H1 (cell line): ENCODE measurements around the gene MOB1B. TPM values are rescaled to one million over a fixed set of nuclear protein-coding genes. Genes with fewer than 3 reads are reported as not detected.

Experiments
- CTCF ChIA-PET: fragments of 300-600 bp; sonication (Branson Sonifier 250); formaldehyde crosslinking; loops from one replicate; lab custom pipeline; 2021; ENCODE audit not compliant: partially characterized antibody; lab: Charles Lee
- POLR2A ChIA-PET: fragments of 300-600 bp; sonication (Branson Sonifier 250); formaldehyde crosslinking; loops from one replicate; lab custom pipeline; 2021; ENCODE audit warnings: inconsistent platforms; ENCODE audit not compliant: partially characterized antibody; lab: Charles Lee
- DNase-seq, 2 experiments: peaks; one replicate each; pipeline versions ENCODE4 v3.0.0 to v3.0.0-alpha.2; 2010 to 2022; ENCODE audit warnings: low spot score in 2 of 2, low read depth in 1 of 2, mixed read lengths in 1 of 2
- FAIRE-seq: peaks from 2 replicates; lab custom pipeline; 2011; peaks lifted over from hg19 to GRCh38; lab: Jason Lieb, UNC
- H2AFZ ChIP-seq: 2 replicates; pipeline ENCODE4 v1.8.1; 2012; ENCODE audit warnings: low read length, inconsistent platforms
- H2AK5ac ChIP-seq: 2 replicates; pipeline ENCODE4 v1.6.1; 2013; ENCODE audit warnings: low read depth, low read length
- H2BK120ac ChIP-seq: replicated peaks from 2 replicates; pipeline ENCODE3; 2013; ENCODE audit warnings: low read depth, low read length, inconsistent platforms
- H2BK12ac ChIP-seq: 2 replicates; pipeline ENCODE4 v1.6.1; 2013; ENCODE audit warnings: low read depth, low read length
- H2BK15ac ChIP-seq: 2 replicates; pipeline ENCODE4 v1.6.1; 2013; ENCODE audit warnings: low read length
- H2BK20ac ChIP-seq: 2 replicates; pipeline ENCODE4 v1.6.1; 2013; ENCODE audit warnings: low read length
- H2BK5ac ChIP-seq: 2 replicates; pipeline ENCODE4 v1.6.1; 2013; ENCODE audit warnings: low read depth, low read length
- H3K14ac ChIP-seq: 2 replicates; pipeline ENCODE4 v1.6.1; 2013; ENCODE audit warnings: inconsistent platforms; ENCODE audit not compliant: insufficient read length
- H3K18ac ChIP-seq: 2 replicates; pipeline ENCODE4 v1.6.1; 2013; ENCODE audit warnings: low read length; ENCODE audit errors: extremely low read depth
- H3K23ac ChIP-seq: 2 replicates; pipeline ENCODE4 v1.6.1; 2013; ENCODE audit warnings: inconsistent platforms; ENCODE audit not compliant: insufficient read length
- H3K23me2 ChIP-seq: 2 replicates; pipeline ENCODE4 v1.6.1; 2013; ENCODE audit warnings: low read depth, low read length
- H3K27ac ChIP-seq: 2 replicates; pipeline ENCODE4 v1.6.1; 2011; ENCODE audit warnings: low read depth, low read length, inconsistent platforms
- H3K27me3 ChIP-seq, 4 experiments: replicated peaks in 1 of 4; 1 replicate in 1 of 4; 2 replicates in 3 of 4; pipeline versions ENCODE4 v1.6.1 to v1.8.1; 2011 to 2013; ENCODE audit warnings: low read length in 3 of 4, mild to moderate bottlenecking in 3 of 4, inconsistent platforms in 2 of 4, mixed read lengths in 2 of 4, moderate library complexity in 1 of 4; ENCODE audit not compliant: control insufficient read depth in 3 of 4, insufficient read depth in 3 of 4; ENCODE audit errors: extremely low read depth in 1 of 4
- H3K36me3 ChIP-seq, 4 experiments: 2 replicates each; pipeline versions ENCODE4 v1.6.1 to v1.8.1; 2011 to 2013; ENCODE audit warnings: mild to moderate bottlenecking in 4 of 4, low read length in 3 of 4, moderate library complexity in 2 of 4, control low read depth in 1 of 4, inconsistent platforms in 1 of 4; ENCODE audit not compliant: insufficient read depth in 4 of 4, control insufficient read depth in 2 of 4
- H3K4ac ChIP-seq: replicated peaks from 2 replicates; pipeline ENCODE3; 2013; ENCODE audit warnings: low read length, low read depth, mixed read lengths, inconsistent platforms; ENCODE audit not compliant: insufficient read length
- H3K4me1 ChIP-seq, 4 experiments: replicated peaks in 1 of 4; 1 replicate in 1 of 4; 2 replicates in 3 of 4; pipeline versions ENCODE4 v1.6.1 to v1.8.1; 2011 to 2013; ENCODE audit warnings: low read length in 3 of 4, inconsistent platforms in 2 of 4, mixed read lengths in 1 of 4; ENCODE audit not compliant: insufficient read depth in 4 of 4, control insufficient read depth in 3 of 4
- H3K4me2 ChIP-seq, 2 experiments: 2 replicates each; pipeline versions ENCODE4 v1.6.1 to v1.8.1; 2011 to 2013; ENCODE audit warnings: low read depth in 2 of 2, low read length in 2 of 2, control low read depth in 1 of 2, inconsistent platforms in 1 of 2, mild to moderate bottlenecking in 1 of 2; ENCODE audit not compliant: insufficient read depth in 1 of 2
- H3K4me3 ChIP-seq, 4 experiments: fragments of 200-600, 300-600 bp in 1 of 4; sonication (generic), shearing (Covaris generic), sonication (Bioruptor Twin) in 1 of 4; 2 replicates each; pipeline versions ENCODE4 v1.5.1 to v1.8.1; 2011 to 2016; ENCODE audit warnings: low read length in 4 of 4, low read depth in 3 of 4, control low read depth in 2 of 4, inconsistent platforms in 2 of 4, mild to moderate bottlenecking in 2 of 4, mixed read lengths in 1 of 4, moderate library complexity in 1 of 4; ENCODE audit not compliant: insufficient read depth in 2 of 4; ENCODE audit errors: extremely low read depth in 1 of 4
- H3K56ac ChIP-seq: replicated peaks from 2 replicates; pipeline ENCODE3; 2013; ENCODE audit warnings: low read depth, mild to moderate bottlenecking, mixed read lengths, low read length, inconsistent platforms; ENCODE audit not compliant: insufficient read length
- H3K79me1 ChIP-seq: 2 replicates; pipeline ENCODE4 v1.6.1; 2013; ENCODE audit warnings: low read depth, low read length, control low read depth
- H3K79me2 ChIP-seq, 2 experiments: 2 replicates each; pipeline versions ENCODE4 v1.6.1 to v1.8.1; 2012 to 2013; ENCODE audit warnings: low read length in 2 of 2, mild to moderate bottlenecking in 2 of 2, inconsistent platforms in 1 of 2; ENCODE audit not compliant: insufficient read depth in 2 of 2, control insufficient read depth in 1 of 2
- H3K9ac ChIP-seq, 4 experiments: replicated peaks in 1 of 4; 1 replicate in 1 of 4; 2 replicates in 3 of 4; pipeline versions ENCODE4 v1.6.1 to v1.8.1; 2011 to 2013; ENCODE audit warnings: low read depth in 3 of 4, low read length in 3 of 4, control low read depth in 2 of 4, mild to moderate bottlenecking in 2 of 4, moderate library complexity in 2 of 4, inconsistent platforms in 1 of 4; ENCODE audit errors: extremely low read depth in 1 of 4
- H3K9me3 ChIP-seq, 2 experiments: 2 replicates each; pipeline versions ENCODE4 v1.6.1 to v1.8.1; 2012 to 2013; ENCODE audit warnings: mild to moderate bottlenecking in 2 of 2, moderate library complexity in 2 of 2, control low read depth in 1 of 2, inconsistent platforms in 1 of 2, low read depth in 1 of 2, low read length in 1 of 2, mixed read lengths in 1 of 2; ENCODE audit not compliant: insufficient read depth in 2 of 2
- H4K20me1 ChIP-seq, 2 experiments: replicated peaks in 1 of 2; 2 replicates each; pipeline versions ENCODE3 to v1.8.1; 2011 to 2013; ENCODE audit warnings: inconsistent platforms in 2 of 2, low read length in 2 of 2, mild to moderate bottlenecking in 1 of 2; ENCODE audit not compliant: insufficient read depth in 2 of 2, control insufficient read depth in 1 of 2
- H4K5ac ChIP-seq: 2 replicates; pipeline ENCODE4 v1.6.1; 2013; ENCODE audit warnings: low read length, low read depth, mixed read lengths, inconsistent platforms; ENCODE audit not compliant: insufficient read length
- H4K8ac ChIP-seq: 2 replicates; pipeline ENCODE4 v1.8.0; 2013; ENCODE audit warnings: mild to moderate bottlenecking, moderate library complexity, low read length, inconsistent platforms; ENCODE audit not compliant: insufficient read depth; ENCODE audit errors: extremely low read depth
- H4K91ac ChIP-seq: replicated peaks from 2 replicates; pipeline ENCODE3; 2013; ENCODE audit warnings: low read length, mixed read lengths, inconsistent platforms; ENCODE audit not compliant: insufficient read length
- CHD2 ChIP-seq: IDR thresholded peaks from 2 replicates; pipeline ENCODE4 v1.6.1; 2012; ENCODE audit warnings: low read length, improper control_type of control experiment
- GTF2F1 ChIP-seq: IDR thresholded peaks from 2 replicates; pipeline ENCODE4 v1.6.1; 2012; ENCODE audit warnings: low read depth, low read length, improper control_type of control experiment, borderline replicate concordance
- HDAC6 ChIP-seq: IDR thresholded peaks from one replicate; pipeline ENCODE4 v1.7.1; 2012; ENCODE audit warnings: low read depth, mild to moderate bottlenecking, inconsistent platforms, low read length, moderate library complexity
- RNF2 ChIP-seq: fragments of 200-900, 300-1000 bp; sonication (generic); IDR thresholded peaks from 2 replicates; pipeline ENCODE4 v1.7.1; 2016; ENCODE audit warnings: borderline replicate concordance, low read depth, mild to moderate bottlenecking, antibody characterized with exemption, low read length; ENCODE audit not compliant: poor library complexity, severe bottlenecking; ENCODE audit errors: missing control alignments
- SAP30 ChIP-seq: fragments of 300-600 bp; sonication (generic); IDR thresholded peaks from 2 replicates; pipeline ENCODE4 v1.7.1; 2012; ENCODE audit warnings: low read length, moderate library complexity, mild to moderate bottlenecking, inconsistent platforms; ENCODE audit not compliant: insufficient read depth, insufficient replicate concordance
- SIX5 ChIP-seq: IDR thresholded peaks from 2 replicates; pipeline ENCODE4 v1.6.1; 2011; ENCODE audit warnings: mild to moderate bottlenecking, low read depth, low read length
- WGBS, 2 experiments: shearing (Covaris generic) in 1 of 2; methylation state at CpG; one replicate each; pipeline versions ENCODE4 v1.1.6 to v1.1.7; 2013 to 2015; ENCODE audit warnings: low lambda C conversion rate in 2 of 2, mixed read lengths in 2 of 2, inconsistent platforms in 1 of 2, low coverage in 1 of 2, missing lambda C conversion rate in 1 of 2; ENCODE audit not compliant: insufficient replicate concordance in 2 of 2, insufficient coverage in 1 of 2, insufficient read length in 1 of 2; ENCODE audit errors: extremely low coverage in 1 of 2, missing lambda C conversion rate in 1 of 2; 5-methylcytosine and 5-hydroxymethylcytosine counted together
- polyA plus RNA-seq, 7 experiments: library from polyadenylated mRNA; depleted of rRNA in 3 of 7; stranded (reverse) in 5 of 7; unstranded in 2 of 7; fragments of >200 nt in 5 of 7; fragments of 200-250 nt in 2 of 7; gene quantifications; 1 replicate in 5 of 7; 2 replicates in 1 of 7; 4 replicates in 1 of 7; pipeline versions ENCODE4 v1.2.1 to v1.2.3, GENCODE V29; 2011 to 2013; ENCODE audit warnings: missing spikeins in 2 of 7, mixed read lengths in 2 of 7
- total RNA-seq: library from RNA; stranded (reverse); fragmentation: NEBNext Ultra II Directional; extraction: Animal tissue kit (Norgen Biotek cat#: 25700); gene quantifications from 2 replicates; pipeline ENCODE4 v1.2.1, GENCODE V29; 2021

The MOB1B gene
- total and polyA plus RNA-seq, 2 of the 8 experiments (the other 6 are each of a cell fraction or from before 2014, with no cell fraction given): 3.8 to 33.5 TPM

GRCh38 chr4:70903291-70903603 is 1.1 kb downstream of the MOB1B start:
- TF ChIP-seq CHD2 (no peak), SAP30 (no peak), RNF2 (no peak), HDAC6 (no peak), SIX5 (no peak), GTF2F1 (no peak)
- Histone ChIP-seq H2AFZ (peak overlapping the region; percentile 36; the same call in 1 of the 2 replicates), H2BK120ac (no peak overlapping the region), H2AK5ac (no peak overlapping the region), H3K9me3 (no peaks in the 10 kb centered on the region), H3K27ac (no peak overlapping the region), H3K4me1 (peaks cover 0 to 7% (median 2%) of the 10 kb centered on the region in 4 experiments; a peak in 3 of 7 replicates), H4K5ac (no peak overlapping the region), H3K56ac (no peak overlapping the region), H3K14ac (no peak overlapping the region), H3K4ac (no peak overlapping the region), H4K8ac (no peak overlapping the region), H3K79me2 (peaks cover 6 to 52% of the 10 kb centered on the region in 2 experiments; a peak in 3 of 4 replicates), H3K9ac (peak overlapping the region in 2 of 4 experiments; percentile 46 to 71; a peak in 2 of 7 replicates), H3K23ac (no peak overlapping the region), H2BK12ac (no peak overlapping the region), H3K4me3 (peak overlapping the region; percentile 83 to 94 (median 93)), H3K27me3 (no peaks in the 10 kb centered on the region; a peak in 1 of 7 replicates), H2BK20ac (no peak overlapping the region), H2BK15ac (no peak overlapping the region), H3K18ac (peak overlapping the region; percentile 24; the same call in 1 of the 2 replicates), H2BK5ac (no peak overlapping the region), H3K36me3 (peaks cover 0 to 12% (median 9%) of the 10 kb centered on the region in 4 experiments; a peak in 5 of 8 replicates), H3K23me2 (peaks cover 5% of the 10 kb centered on the region), H4K20me1 (peaks cover 1 to 2% of the 10 kb centered on the region in 2 experiments), H4K91ac (no peak overlapping the region), H3K4me2 (peak overlapping the region; percentile 84 to 99), H3K79me1 (peaks cover 4% of the 10 kb centered on the region; the same call in 1 of the 2 replicates)
- WGBS, 2 experiments: 12% methylated on average over 5 of the region's 5 CpGs; no CpG with 5 or more reads in 1 of the 2 experiments
- DNase-seq (no peak), FAIRE-seq (no peak)
- POLR2A ChIA-PET: no interaction called here
- CTCF ChIA-PET: no interaction called here
